GM12872 (cell line): ENCODE results near the gene CAMKMT.

Experiments used
- TF ChIP-seq, protein P1 (sequence below): IDR thresholded peaks from 3 replicates; pipeline ENCODE4 v1.5.1; 2011; ENCODE audit warnings: low read depth, mild to moderate bottlenecking, low read length, moderate library complexity; ENCODE audit not compliant: insufficient read depth

CAMKMT gene

DNA sequence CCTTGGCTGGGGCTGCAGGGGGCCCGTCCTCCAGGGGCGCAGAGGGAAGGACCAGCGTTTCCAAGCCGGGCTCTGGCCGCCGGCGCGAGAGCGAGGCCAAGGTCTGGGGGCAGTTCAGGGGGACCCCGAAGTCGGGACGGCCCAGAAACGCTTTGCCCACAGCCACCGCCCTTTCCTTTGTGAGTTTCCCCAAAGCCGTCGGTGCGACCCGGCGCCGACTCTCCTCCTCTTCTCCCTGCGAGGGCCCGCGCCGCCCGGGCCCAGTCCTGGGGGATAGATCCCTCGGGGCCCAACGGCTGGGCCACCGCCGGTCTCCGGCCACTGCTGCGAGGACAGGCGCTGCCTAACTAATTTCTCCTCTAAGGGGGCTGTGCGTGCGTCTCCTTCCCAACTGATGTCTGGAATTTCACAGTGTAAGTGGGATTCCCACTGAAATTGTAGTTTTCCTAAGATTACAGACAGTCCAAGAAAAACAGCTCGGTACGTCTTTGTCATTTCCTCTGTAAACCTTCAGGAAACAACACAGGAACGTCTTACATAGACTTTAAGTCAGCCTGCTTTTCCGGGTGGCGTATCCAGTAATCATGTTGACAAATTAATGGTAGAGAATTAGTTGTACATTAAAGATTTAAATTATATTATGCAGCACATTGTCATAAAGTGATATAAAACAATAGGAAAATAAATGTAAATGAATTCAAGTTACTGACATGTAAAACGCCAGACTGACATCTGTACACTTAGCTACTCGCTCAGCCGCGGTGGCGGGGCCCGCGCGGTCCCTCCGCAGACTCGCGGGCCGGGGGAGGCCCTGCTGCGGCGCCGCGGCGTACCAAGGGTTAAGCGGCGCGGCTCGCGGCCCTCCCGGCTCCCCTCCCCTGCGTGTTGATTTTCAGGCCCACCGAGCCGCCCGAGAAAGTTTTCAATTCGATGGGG, 440.4 kb downstream of the CAMKMT start:
- TF ChIP-seq, protein P1, sequence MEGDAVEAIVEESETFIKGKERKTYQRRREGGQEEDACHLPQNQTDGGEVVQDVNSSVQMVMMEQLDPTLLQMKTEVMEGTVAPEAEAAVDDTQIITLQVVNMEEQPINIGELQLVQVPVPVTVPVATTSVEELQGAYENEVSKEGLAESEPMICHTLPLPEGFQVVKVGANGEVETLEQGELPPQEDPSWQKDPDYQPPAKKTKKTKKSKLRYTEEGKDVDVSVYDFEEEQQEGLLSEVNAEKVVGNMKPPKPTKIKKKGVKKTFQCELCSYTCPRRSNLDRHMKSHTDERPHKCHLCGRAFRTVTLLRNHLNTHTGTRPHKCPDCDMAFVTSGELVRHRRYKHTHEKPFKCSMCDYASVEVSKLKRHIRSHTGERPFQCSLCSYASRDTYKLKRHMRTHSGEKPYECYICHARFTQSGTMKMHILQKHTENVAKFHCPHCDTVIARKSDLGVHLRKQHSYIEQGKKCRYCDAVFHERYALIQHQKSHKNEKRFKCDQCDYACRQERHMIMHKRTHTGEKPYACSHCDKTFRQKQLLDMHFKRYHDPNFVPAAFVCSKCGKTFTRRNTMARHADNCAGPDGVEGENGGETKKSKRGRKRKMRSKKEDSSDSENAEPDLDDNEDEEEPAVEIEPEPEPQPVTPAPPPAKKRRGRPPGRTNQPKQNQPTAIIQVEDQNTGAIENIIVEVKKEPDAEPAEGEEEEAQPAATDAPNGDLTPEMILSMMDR: no peak

DNA sequence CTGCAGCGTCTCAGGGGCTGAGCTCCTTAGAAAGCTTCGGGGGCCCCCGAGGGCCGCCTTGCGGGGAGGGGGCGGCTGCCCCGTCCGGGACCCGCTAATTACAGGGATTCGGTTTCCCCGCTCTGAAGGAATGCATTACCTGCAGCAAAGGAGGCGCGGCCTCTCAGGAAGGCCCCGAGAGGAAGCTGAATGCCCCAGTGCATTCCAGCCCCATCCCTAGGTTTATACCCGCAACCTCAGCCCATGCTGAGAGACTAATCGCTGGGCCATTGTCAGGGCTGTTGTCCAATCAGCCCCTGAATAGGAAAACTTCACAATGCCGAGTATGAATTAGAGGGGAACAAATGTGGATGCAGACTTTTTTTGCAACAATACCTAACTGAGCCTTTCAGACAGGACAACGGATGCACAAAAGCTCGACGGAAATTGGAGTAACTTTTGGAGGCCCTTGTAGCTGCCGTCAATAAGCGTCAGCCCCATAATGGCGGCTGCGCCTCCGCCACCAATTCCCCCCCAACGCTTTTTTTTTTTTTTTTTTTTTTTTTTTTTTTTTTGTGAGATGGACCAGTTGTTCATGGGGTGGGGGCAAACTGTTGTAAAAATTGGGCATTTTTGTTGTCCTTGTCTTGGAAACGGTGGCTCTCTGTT, 441.2 kb downstream of the CAMKMT start:
- TF ChIP-seq, protein P1: no peak

DNA sequence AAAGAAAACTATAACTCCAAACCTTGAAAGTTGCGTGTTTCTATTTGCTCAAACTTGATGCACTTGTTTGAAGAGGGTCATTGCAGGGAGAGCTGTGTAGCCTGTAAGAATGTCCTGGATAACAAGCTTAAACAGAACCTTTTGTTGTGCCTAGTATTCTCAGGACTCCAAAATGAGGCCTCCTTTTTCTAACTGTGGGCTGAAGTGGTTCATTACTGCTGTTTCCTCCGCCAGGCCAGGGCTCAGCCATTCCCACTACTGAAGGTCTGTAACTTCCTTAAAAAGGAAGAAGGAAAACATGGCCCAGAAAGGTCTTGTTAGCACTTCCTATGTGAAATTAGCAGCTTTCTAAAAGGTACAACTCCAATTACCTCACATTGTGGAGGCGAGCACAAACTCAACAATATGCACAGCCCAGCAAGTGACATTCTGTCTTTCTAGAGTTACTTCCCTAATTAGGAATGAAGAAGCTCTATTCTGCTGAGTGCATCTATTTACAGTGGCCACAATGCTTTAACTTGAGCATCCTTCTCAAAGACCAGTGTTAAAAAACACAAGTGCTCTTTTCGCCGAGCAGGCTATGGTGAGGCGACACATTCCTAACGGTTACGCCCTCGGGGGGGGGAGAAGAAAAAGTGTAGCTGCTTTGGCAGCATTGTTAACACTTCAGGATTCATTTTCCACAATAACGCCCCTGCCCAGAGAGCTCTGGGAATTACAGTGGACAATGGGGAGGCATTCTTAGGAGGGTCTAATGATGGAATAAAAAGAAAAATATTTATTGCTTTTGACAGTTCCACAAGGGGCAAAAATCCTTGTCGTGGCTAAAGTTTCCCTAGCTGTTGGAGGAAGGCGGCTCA, 442.9 kb downstream of the CAMKMT start:
- TF ChIP-seq, protein P1: no peak

DNA sequence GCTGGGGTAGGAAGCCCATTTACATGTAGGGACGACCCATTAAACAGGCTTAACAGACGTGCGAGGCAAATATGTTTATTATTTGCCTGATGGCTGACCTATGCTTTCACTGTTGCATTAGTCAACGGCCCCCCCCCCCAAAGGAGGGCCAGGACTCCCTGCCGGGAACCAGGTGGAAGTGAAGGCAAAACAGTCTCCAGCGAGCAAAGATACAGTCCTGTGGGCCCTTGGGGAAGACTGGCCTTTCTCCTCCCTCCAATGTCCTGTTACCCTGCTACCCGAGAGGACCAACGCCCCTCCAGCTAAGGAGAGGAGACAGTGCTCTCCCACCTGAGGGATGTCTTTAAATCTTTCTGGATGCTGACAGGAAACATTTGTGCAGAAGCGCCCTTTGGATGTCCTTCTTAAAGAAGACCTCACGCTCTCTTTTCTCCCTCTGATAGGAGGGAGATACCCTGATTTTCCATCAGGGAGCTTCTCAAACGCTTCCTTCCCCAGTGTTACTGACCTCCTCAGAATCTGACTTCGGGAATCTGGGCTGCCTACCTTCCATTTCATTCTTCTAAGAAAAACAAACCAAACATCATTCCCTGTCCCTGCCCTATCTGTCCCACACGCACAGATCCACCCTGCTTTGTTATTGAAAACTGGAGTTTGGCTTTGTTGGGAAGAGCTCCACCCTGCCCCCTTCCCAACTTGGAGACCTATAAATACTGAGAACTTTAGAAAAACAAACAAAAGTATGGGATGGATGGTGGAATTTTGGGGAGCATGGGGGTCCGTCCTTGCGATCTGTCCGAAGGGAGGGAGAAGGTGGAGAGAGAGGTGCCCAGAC, 443.9 kb downstream of the CAMKMT start:
- TF ChIP-seq, protein P1: no peak

DNA sequence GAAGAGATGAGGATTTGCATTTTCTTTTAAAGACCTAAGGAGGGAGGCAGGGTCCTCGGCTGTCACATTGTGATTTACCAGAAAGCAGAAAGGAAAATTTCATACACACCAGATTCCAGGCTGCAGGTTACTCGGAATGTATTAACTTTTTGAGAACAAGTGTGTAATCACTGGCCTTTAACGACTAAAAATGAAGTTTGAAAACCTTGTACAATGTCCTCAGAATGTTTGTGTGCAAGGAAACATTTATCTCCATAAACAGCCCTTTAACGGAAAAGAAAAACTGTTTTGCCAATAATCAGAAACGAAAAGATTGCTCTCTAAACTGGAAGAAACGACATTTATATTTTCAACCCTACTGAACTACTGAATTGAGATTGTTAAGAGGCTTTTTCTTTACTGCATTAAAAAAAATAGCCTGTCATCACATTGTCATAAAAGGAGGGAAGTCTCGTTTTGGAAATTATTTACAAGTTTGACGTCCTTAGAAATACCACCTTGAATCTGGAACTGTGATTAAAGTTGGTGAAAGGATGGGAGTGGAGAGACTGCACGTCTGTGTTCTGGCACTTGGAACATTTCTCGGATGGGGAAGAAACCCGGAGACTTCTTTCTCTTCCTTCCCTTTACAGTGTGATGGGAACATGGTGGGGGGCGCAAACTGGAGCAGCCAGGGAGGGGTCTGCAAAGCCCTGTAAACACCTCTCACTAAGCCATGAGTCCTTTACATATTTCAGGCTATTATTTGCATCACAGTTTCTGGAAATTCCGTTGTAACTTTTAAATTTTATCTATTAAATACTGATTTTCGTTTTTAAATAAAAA, 445.7 kb downstream of the CAMKMT start:
- TF ChIP-seq, protein P1: no peak

DNA sequence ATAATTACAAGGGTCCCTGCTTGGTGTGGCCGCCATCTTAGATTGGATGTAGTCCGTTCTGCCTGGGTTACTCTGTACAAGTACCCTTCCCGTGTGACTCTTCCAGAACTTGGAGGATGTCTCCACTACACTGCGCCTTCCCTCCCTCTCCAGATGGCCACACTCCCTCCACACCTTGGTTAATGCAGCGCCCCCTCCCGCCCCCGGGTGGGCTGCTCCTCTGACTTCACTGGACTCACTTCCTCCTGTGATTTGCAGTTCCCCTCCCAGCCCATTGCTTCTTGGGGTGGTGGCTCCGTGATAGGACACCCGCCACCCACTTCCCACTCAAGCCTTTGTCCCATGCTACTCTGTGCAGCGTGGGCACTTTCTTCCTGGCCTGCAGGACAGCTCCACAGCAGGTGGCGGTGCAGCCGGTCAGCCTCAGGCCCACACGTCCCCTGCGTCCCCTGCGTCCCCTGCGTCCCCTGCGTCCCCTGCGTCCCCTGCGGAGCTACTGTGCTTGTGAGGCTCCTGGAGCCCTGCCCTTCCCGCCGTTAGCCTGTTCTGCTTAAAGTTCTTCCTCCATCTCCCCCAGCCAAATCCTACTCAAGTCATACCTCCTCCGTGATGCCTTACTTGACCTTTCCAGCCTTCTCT, 449.3 kb downstream of the CAMKMT start:
- TF ChIP-seq, protein P1: no peak
